HG03342 (cell line): Measurements from ENCODE around the gene RGSL1.

Source experiments
- ATAC-seq: cut with Tn5 transposase; IDR thresholded peaks from one replicate; pipeline ENCODE4 v1.9.1; 2021; ENCODE audit warnings: mild to moderate bottlenecking, moderate library complexity; ENCODE audit not compliant: unreplicated experiment

The RGSL1 gene

DNA sequence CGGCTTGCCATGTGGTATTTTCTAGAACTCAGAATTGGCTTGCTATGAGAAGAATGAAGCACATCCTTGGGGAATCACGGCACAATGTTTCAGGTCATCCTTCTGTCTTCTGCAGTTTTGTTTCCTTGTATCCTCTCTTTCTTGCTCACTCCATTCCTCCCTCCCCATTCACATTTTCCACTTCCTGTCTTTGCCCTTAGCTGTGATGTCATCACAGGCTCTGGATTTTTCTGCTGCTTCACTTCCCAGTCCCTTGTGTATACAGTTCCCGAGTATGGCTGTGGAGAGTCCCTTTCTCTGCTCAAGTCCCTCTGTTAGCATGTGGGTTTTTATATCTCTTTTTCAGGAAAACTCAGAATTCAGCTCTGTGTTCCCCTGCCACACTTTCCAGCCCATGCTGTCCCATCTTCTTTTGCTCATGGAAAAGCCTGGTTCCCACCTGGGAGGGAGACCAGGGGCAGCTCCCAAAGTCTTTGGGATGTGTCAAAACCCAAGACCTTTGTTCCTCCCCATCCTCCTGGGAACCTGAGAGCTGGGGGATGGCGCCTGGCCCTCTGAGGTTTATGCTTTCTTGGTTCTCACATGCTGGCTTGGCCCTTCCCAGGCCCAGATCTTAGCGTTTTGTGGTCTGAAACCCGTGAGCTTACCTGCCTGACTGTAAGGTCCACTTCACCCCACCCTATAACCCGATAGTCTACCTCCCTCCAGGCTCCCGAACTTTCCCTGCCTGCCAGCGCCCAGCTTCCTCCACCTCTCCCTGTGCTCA lies 159.1 kb downstream of the RGSL1 start:
- ATAC-seq: no peak
